Gastrocnemius medialis (tissue), 4 donors: ENCODE measurements around the gene LILRB2. TPM values are rescaled to one million over a fixed set of nuclear protein-coding genes. Genes with fewer than 3 reads are reported as not detected.
"Not testable (repeated sequence)": the region's sequence is repeated elsewhere in the genome, so short reads cannot be mapped to it uniquely, and the experiment has no call there.

Experiments
- ATAC-seq, 2 donors: fragments of 150-250 bp; one replicate each; pipeline ENCODE4 v1.9.1; 2016
- DNase-seq, 2 donors: peaks; one replicate each; pipeline ENCODE4 v3.0.0-alpha.2; 2019
- H3K27ac ChIP-seq, 4 donors: fragments of 200-600 bp; sonication (generic); 1 replicate in 1 of 4; 2 replicates in 3 of 4; pipeline ENCODE4 v1.5.1; 2016 to 2018; ENCODE audit warnings: mild to moderate bottlenecking in 2 of 4, moderate library complexity in 1 of 4
- H3K27me3 ChIP-seq, 3 donors: fragments of 200-600 bp; sonication (generic) in 2 of 3; 1 replicate in 1 of 3; 2 replicates in 2 of 3; pipeline versions ENCODE4 v1.5.1 to v1.6.0; 2016 to 2019; ENCODE audit warnings: mild to moderate bottlenecking in 1 of 3, moderate library complexity in 1 of 3
- H3K36me3 ChIP-seq, 2 donors: fragments of 200-600 bp; sonication (generic) in 1 of 2; one replicate each; pipeline ENCODE4 v1.5.1; 2017 to 2018
- H3K4me1 ChIP-seq, 2 donors: fragments of 200-600 bp; sonication (generic) in 1 of 2; one replicate each; pipeline ENCODE4 v1.5.1; 2016 to 2017; ENCODE audit warnings: mild to moderate bottlenecking in 2 of 2
- H3K4me3 ChIP-seq, 4 donors: fragments of 200-600 bp; sonication (generic) in 3 of 4; 1 replicate in 1 of 4; 2 replicates in 3 of 4; pipeline ENCODE4 v1.5.1; 2016 to 2019; ENCODE audit warnings: mild to moderate bottlenecking in 2 of 4
- H3K9me3 ChIP-seq, 3 donors: fragments of 200-600 bp; sonication (generic) in 2 of 3; 1 replicate in 1 of 3; 2 replicates in 2 of 3; pipeline ENCODE4 v1.5.1; 2016 to 2019
- CTCF ChIP-seq, 5 experiments: fragments of 450-650 bp in 3 of 5; fragments of 200-600 bp in 2 of 5; sonication (generic) in 2 of 5; IDR thresholded peaks in 4 of 5; conservative IDR thresholded peaks in 1 of 5; 1 replicate in 4 of 5; 2 replicates in 1 of 5; pipeline ENCODE4 v1.5.1; 2016 to 2019; ENCODE audit warnings: antibody characterized with exemption in 5 of 5, mild to moderate bottlenecking in 3 of 5, moderate library complexity in 3 of 5
- POLR2A ChIP-seq, 2 donors: fragments of 450-650 bp; IDR thresholded peaks; one replicate each; pipeline ENCODE4 v1.6.1; 2017; ENCODE audit warnings: antibody characterized with exemption in 2 of 2, mild to moderate bottlenecking in 2 of 2, moderate library complexity in 2 of 2
- in situ Hi-C, 4 donors: fragments of 200-750 bp; cut with MboI; loops; one replicate each; pipeline versions ENCODE4 v1.15.0 to v1.8.0; 2017; ENCODE audit warnings: low sequenced_read_pairs in 4 of 4
- intact Hi-C: fragments of 100-400 bp; cut with DNase I; formaldehyde crosslinking; loops from one replicate; pipeline ENCODE4 v1.15.1; 2023; ENCODE audit warnings: low total_unique reads
- total RNA-seq, 4 donors: library from RNA; depleted of rRNA; stranded (reverse); fragments of >200 nt; gene quantifications; one replicate each; pipeline versions ENCODE4 v1.1.0 to v1.2.3, GENCODE V29; 2016

Gene LILRB2
- total RNA-seq, 4 donors from 2014 or later = 0.61 to 1.3 (median 1.2) TPM

- in situ Hi-C loops (loop anchor here in 1 of 4 donors (5.0 kb wide), 1 partner anchor 307 kb away; no protein-coding TSS in a partner anchor), intact Hi-C loops (loop anchor here (5.0 kb wide), 1 partner anchor 307 kb away; no protein-coding TSS in a partner anchor)
- not testable (repeated sequence) for DNase-seq, H3K4me1 ChIP-seq, H3K36me3 ChIP-seq, H3K27me3 ChIP-seq, H3K27ac ChIP-seq, H3K9me3 ChIP-seq, H3K4me3 ChIP-seq, ATAC-seq
Measured at GRCh38 chr19:54280025-54280424, 885 bp downstream of the LILRB2 start.

GRCh38 chr19:54279406-54279962, 1.4 kb downstream of the LILRB2 start:
- Histone ChIP-seq H3K4me1 (no peaks in the 10 kb centered on the region), H3K27me3 (peaks cover 0 to 5% (median 0%) of the 10 kb centered on the region in 3 donors), H3K36me3 (no peaks in the 10 kb centered on the region), H3K27ac (no peak overlapping the region), H3K9me3 (no peaks in the 10 kb centered on the region), H3K4me3 (no peak overlapping the region)
- no peak for DNase-seq
- intact Hi-C loops (no loop called here), in situ Hi-C loops (no loop called here)
- ATAC-seq = no peak
- no peak for TF ChIP-seq CTCF (IDR thresholded peaks at IDR 0.05 in 4 of 5, conservative IDR thresholded peaks at IDR 0.05 in 1 of 5)
- TF ChIP-seq POLR2A (IDR thresholded peaks at IDR 0.05) = no peak

- H3K4me1 ChIP-seq, ATAC-seq, in situ Hi-C loops, DNase-seq, intact Hi-C loops, H3K36me3 ChIP-seq, H3K27ac ChIP-seq, H3K4me3 ChIP-seq, H3K27me3 ChIP-seq, H3K9me3 ChIP-seq: not testable (repeated sequence)
Measured at GRCh38 chr19:54278571-54279195, 2.2 kb downstream of the LILRB2 start.

- H3K9me3 ChIP-seq, H3K36me3 ChIP-seq, in situ Hi-C loops, H3K4me3 ChIP-seq, H3K27ac ChIP-seq, DNase-seq, H3K4me1 ChIP-seq, ATAC-seq, intact Hi-C loops, H3K27me3 ChIP-seq: not testable (repeated sequence)
Measured at GRCh38 chr19:54278056-54278455, 2.9 kb downstream of the LILRB2 start.

- DNase-seq, intact Hi-C loops, H3K36me3 ChIP-seq, H3K27me3 ChIP-seq, ATAC-seq, H3K9me3 ChIP-seq, H3K27ac ChIP-seq, H3K4me1 ChIP-seq, H3K4me3 ChIP-seq, in situ Hi-C loops: not testable (repeated sequence)
Measured at GRCh38 chr19:54277111-54277615, 3.7 kb downstream of the LILRB2 start.

GRCh38 chr19:54275951-54276350, 5.0 kb downstream of the LILRB2 start:
- Histone ChIP-seq H3K36me3 (no peaks in the 10 kb centered on the region), H3K9me3 (no peaks in the 10 kb centered on the region), H3K4me3 (no peak overlapping the region), H3K27ac (no peak overlapping the region), H3K4me1 (no peaks in the 10 kb centered on the region), H3K27me3 (peaks cover 0 to 5% (median 0%) of the 10 kb centered on the region in 3 donors)
- in situ Hi-C loops = no loop called here
- no peak for TF ChIP-seq CTCF (IDR thresholded peaks at IDR 0.05 in 4 of 5, conservative IDR thresholded peaks at IDR 0.05 in 1 of 5)
- no peak for TF ChIP-seq POLR2A (IDR thresholded peaks at IDR 0.05)
- intact Hi-C loops = no loop called here
- ATAC-seq (no peak), DNase-seq (no peak)

- H3K4me1 ChIP-seq, in situ Hi-C loops, intact Hi-C loops, H3K4me3 ChIP-seq, H3K27me3 ChIP-seq, ATAC-seq, H3K36me3 ChIP-seq, DNase-seq, H3K27ac ChIP-seq, H3K9me3 ChIP-seq: not testable (repeated sequence)
Measured at GRCh38 chr19:54274516-54274915, 6.4 kb downstream of the LILRB2 start.
